Liver (tissue), 9 donors: Measurements from ENCODE around the gene CCDC178. TPM values are rescaled to one million over a fixed set of nuclear protein-coding genes. Genes with fewer than 3 reads are reported as not detected.

Source experiments
- DNase-seq: peaks from one replicate; pipeline ENCODE4 v3.0.0-alpha.2; 2017; ENCODE audit warnings: low spot score
- H3K27ac ChIP-seq, 2 donors: one replicate each; pipeline ENCODE4 v1.7.0; 2013; ENCODE audit warnings: inconsistent platforms in 2 of 2, low read length in 2 of 2, control low read depth in 1 of 2, low read depth in 1 of 2, mild to moderate bottlenecking in 1 of 2
- H3K27me3 ChIP-seq, 4 donors: one replicate each; pipeline versions ENCODE4 v1.6.1 to v1.7.0; 2013; ENCODE audit warnings: low read length in 3 of 4, inconsistent platforms in 1 of 4, mild to moderate bottlenecking in 1 of 4, moderate library complexity in 1 of 4; ENCODE audit not compliant: control insufficient read depth in 4 of 4, insufficient read depth in 4 of 4
- H3K36me3 ChIP-seq, 4 donors: one replicate each; pipeline versions ENCODE4 v1.6.1 to v1.7.0; 2013; ENCODE audit warnings: low read length in 3 of 4, mild to moderate bottlenecking in 3 of 4, low read depth in 1 of 4, moderate library complexity in 1 of 4; ENCODE audit not compliant: control insufficient read depth in 4 of 4, insufficient read depth in 3 of 4
- H3K4me1 ChIP-seq, 4 donors: one replicate each; pipeline versions ENCODE4 v1.6.1 to v1.7.0; 2013; ENCODE audit warnings: low read length in 3 of 4, mild to moderate bottlenecking in 3 of 4, moderate library complexity in 1 of 4; ENCODE audit not compliant: control insufficient read depth in 4 of 4, insufficient read depth in 4 of 4
- H3K4me3 ChIP-seq, 3 donors: one replicate each; pipeline versions ENCODE4 v1.6.1 to v1.7.0; 2013; ENCODE audit warnings: low read length in 3 of 3, control low read depth in 1 of 3, low read depth in 1 of 3, mild to moderate bottlenecking in 1 of 3
- H3K9ac ChIP-seq, 2 donors: one replicate each; pipeline ENCODE4 v1.7.0; 2013; ENCODE audit warnings: low read length in 2 of 2, mild to moderate bottlenecking in 2 of 2, moderate library complexity in 2 of 2, control low read depth in 1 of 2, low read depth in 1 of 2
- H3K9me3 ChIP-seq, 4 donors: one replicate each; pipeline versions ENCODE4 v1.6.1 to v1.7.0; 2013; ENCODE audit warnings: low read length in 3 of 4; ENCODE audit not compliant: control insufficient read depth in 4 of 4
- EGR1 ChIP-seq, 2 donors: IDR thresholded peaks; 2 replicates each; pipeline ENCODE4 v1.6.1; 2016 to 2018; ENCODE audit warnings: antibody characterized with exemption in 2 of 2, low read depth in 2 of 2
- FOXA1 ChIP-seq: IDR thresholded peaks from 2 replicates; pipeline ENCODE4 v1.6.1; 2016; ENCODE audit warnings: antibody characterized with exemption
- GABPA ChIP-seq, 2 donors: IDR thresholded peaks in 1 of 2; conservative IDR thresholded peaks in 1 of 2; 2 replicates each; pipeline ENCODE4 v1.6.1; 2016; ENCODE audit warnings: antibody characterized with exemption in 2 of 2, mild to moderate bottlenecking in 1 of 2, moderate library complexity in 1 of 2
- HNF4A ChIP-seq, 2 donors: conservative IDR thresholded peaks; 2 replicates each; pipeline ENCODE4 v1.6.1; 2016; ENCODE audit warnings: antibody characterized with exemption in 2 of 2, mild to moderate bottlenecking in 2 of 2
- HNF4G ChIP-seq: IDR thresholded peaks from 2 replicates; pipeline ENCODE4 v1.6.1; 2016; ENCODE audit warnings: antibody characterized with exemption
- JUND ChIP-seq, 2 donors: IDR thresholded peaks; 2 replicates each; pipeline ENCODE4 v1.6.1; 2016; ENCODE audit warnings: antibody characterized with exemption in 2 of 2
- NR2F2 ChIP-seq: IDR thresholded peaks from 2 replicates; pipeline ENCODE4 v1.6.1; 2016; ENCODE audit warnings: antibody characterized with exemption
- RXRA ChIP-seq, 2 donors: IDR thresholded peaks; 2 replicates each; pipeline ENCODE4 v1.6.1; 2017 to 2018; ENCODE audit warnings: antibody characterized with exemption in 2 of 2, mild to moderate bottlenecking in 1 of 2
- TAF1 ChIP-seq: conservative IDR thresholded peaks from 2 replicates; pipeline ENCODE4 v1.6.1; 2016; ENCODE audit warnings: antibody characterized with exemption, mild to moderate bottlenecking
- WGBS: extraction: QIAGEN DNeasy Blood & Tissue Kit; methylation state at CpG from one replicate; pipeline ENCODE4 v1.1.7; 2013; 5-methylcytosine and 5-hydroxymethylcytosine counted together
- polyA plus RNA-seq, 2 donors: library from polyadenylated mRNA; stranded (reverse) in 1 of 2; unstranded in 1 of 2; fragments of 200-250 nt in 1 of 2; fragments of >200 nt in 1 of 2; fragmentation: Nextera tagmentation in 1 of 2; extraction: Ambion mirVana in 1 of 2; gene quantifications; one replicate each; pipeline versions ENCODE4 v1.2.1 to v1.2.3, GENCODE V29; 2013 to 2015
- total RNA-seq, 2 donors: library from RNA; depleted of rRNA; stranded (reverse); fragments of >200 nt; gene quantifications; one replicate each; pipeline ENCODE4 v1.2.3, GENCODE V29; 2014
- TF ChIP-seq, protein P1 (sequence below): IDR thresholded peaks from 2 replicates; pipeline ENCODE4 v1.6.1; 2016; ENCODE audit warnings: antibody characterized with exemption
- TF ChIP-seq, protein P2 (sequence below): IDR thresholded peaks from 2 replicates; pipeline ENCODE4 v1.6.1; 2016; ENCODE audit warnings: antibody characterized with exemption
- TF ChIP-seq, protein P3 (sequence below): IDR thresholded peaks from 2 replicates; pipeline ENCODE4 v1.6.1; 2016; ENCODE audit warnings: antibody characterized with exemption, mild to moderate bottlenecking
- TF ChIP-seq, protein P4 (sequence below): fragments of 150-350 bp; IDR thresholded peaks from 2 replicates; pipeline ENCODE4 v1.5.1; 2017; ENCODE audit warnings: improper control_type of control experiment, low read depth, low read length; ENCODE audit not compliant: missing input control
- donor health status: healthy.
- donor health status: healthy.
- donor health status: healthy.
- donor health status: healthy.
- donor health status: healthy.

Gene CCDC178
- total and polyA plus RNA-seq, 4 donors = not detected

DNA sequence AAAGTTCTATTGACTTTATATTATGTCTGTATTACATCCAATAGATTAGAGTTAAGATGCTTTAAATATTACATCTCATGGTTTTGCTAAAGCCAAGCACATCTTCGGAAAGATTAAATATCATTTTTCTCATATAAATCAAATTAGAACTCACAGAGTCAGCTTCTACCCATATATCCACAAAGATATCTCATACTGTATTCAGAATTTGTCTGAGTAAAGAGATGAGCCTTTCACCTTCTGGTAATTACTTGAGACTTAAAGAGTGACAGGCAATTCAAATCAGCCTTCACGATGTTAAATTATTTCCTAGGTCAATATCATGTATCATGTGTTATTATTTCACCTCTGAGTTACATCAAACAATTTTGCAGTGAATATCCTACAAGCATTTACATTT lies 13.0 kb downstream of the CCDC178 start:
- Histone ChIP-seq H3K9me3 (no peaks in the 10 kb centered on the region), H3K4me1 (no peaks in the 10 kb centered on the region), H3K27ac (no peak overlapping the region), H3K36me3 (no peaks in the 10 kb centered on the region), H3K27me3 (no peaks in the 10 kb centered on the region), H3K9ac (no peak overlapping the region), H3K4me3 (no peak overlapping the region)
- no peak for DNase-seq
- TF ChIP-seq, protein P1, sequence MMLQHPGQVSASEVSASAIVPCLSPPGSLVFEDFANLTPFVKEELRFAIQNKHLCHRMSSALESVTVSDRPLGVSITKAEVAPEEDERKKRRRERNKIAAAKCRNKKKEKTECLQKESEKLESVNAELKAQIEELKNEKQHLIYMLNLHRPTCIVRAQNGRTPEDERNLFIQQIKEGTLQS = no peak
- TF ChIP-seq HNF4G = no peak
- no peak for TF ChIP-seq GABPA (IDR thresholded peaks at IDR 0.05 in 1 of 2, conservative IDR thresholded peaks at IDR 0.05 in 1 of 2)
- TF ChIP-seq, protein P2, sequence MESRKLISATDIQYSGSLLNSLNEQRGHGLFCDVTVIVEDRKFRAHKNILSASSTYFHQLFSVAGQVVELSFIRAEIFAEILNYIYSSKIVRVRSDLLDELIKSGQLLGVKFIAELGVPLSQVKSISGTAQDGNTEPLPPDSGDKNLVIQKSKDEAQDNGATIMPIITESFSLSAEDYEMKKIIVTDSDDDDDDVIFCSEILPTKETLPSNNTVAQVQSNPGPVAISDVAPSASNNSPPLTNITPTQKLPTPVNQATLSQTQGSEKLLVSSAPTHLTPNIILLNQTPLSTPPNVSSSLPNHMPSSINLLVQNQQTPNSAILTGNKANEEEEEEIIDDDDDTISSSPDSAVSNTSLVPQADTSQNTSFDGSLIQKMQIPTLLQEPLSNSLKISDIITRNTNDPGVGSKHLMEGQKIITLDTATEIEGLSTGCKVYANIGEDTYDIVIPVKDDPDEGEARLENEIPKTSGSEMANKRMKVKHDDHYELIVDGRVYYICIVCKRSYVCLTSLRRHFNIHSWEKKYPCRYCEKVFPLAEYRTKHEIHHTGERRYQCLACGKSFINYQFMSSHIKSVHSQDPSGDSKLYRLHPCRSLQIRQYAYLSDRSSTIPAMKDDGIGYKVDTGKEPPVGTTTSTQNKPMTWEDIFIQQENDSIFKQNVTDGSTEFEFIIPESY = no peak
- no peak for TF ChIP-seq NR2F2
- TF ChIP-seq, protein P3, sequence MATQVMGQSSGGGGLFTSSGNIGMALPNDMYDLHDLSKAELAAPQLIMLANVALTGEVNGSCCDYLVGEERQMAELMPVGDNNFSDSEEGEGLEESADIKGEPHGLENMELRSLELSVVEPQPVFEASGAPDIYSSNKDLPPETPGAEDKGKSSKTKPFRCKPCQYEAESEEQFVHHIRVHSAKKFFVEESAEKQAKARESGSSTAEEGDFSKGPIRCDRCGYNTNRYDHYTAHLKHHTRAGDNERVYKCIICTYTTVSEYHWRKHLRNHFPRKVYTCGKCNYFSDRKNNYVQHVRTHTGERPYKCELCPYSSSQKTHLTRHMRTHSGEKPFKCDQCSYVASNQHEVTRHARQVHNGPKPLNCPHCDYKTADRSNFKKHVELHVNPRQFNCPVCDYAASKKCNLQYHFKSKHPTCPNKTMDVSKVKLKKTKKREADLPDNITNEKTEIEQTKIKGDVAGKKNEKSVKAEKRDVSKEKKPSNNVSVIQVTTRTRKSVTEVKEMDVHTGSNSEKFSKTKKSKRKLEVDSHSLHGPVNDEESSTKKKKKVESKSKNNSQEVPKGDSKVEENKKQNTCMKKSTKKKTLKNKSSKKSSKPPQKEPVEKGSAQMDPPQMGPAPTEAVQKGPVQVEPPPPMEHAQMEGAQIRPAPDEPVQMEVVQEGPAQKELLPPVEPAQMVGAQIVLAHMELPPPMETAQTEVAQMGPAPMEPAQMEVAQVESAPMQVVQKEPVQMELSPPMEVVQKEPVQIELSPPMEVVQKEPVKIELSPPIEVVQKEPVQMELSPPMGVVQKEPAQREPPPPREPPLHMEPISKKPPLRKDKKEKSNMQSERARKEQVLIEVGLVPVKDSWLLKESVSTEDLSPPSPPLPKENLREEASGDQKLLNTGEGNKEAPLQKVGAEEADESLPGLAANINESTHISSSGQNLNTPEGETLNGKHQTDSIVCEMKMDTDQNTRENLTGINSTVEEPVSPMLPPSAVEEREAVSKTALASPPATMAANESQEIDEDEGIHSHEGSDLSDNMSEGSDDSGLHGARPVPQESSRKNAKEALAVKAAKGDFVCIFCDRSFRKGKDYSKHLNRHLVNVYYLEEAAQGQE = no peak
- no peak for TF ChIP-seq RXRA (IDR thresholded peaks at IDR 0.05)
- no peak for TF ChIP-seq HNF4A (conservative IDR thresholded peaks at IDR 0.05)
- TF ChIP-seq EGR1 (IDR thresholded peaks at IDR 0.05; ENCODE audit: low read depth in 2 of 2) = no peak
- TF ChIP-seq, protein P4, sequence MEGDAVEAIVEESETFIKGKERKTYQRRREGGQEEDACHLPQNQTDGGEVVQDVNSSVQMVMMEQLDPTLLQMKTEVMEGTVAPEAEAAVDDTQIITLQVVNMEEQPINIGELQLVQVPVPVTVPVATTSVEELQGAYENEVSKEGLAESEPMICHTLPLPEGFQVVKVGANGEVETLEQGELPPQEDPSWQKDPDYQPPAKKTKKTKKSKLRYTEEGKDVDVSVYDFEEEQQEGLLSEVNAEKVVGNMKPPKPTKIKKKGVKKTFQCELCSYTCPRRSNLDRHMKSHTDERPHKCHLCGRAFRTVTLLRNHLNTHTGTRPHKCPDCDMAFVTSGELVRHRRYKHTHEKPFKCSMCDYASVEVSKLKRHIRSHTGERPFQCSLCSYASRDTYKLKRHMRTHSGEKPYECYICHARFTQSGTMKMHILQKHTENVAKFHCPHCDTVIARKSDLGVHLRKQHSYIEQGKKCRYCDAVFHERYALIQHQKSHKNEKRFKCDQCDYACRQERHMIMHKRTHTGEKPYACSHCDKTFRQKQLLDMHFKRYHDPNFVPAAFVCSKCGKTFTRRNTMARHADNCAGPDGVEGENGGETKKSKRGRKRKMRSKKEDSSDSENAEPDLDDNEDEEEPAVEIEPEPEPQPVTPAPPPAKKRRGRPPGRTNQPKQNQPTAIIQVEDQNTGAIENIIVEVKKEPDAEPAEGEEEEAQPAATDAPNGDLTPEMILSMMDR = no peak
- TF ChIP-seq TAF1 = no peak
- TF ChIP-seq FOXA1 = no peak
- WGBS = 77% methylated on average over 2 of the region's 2 CpGs

DNA sequence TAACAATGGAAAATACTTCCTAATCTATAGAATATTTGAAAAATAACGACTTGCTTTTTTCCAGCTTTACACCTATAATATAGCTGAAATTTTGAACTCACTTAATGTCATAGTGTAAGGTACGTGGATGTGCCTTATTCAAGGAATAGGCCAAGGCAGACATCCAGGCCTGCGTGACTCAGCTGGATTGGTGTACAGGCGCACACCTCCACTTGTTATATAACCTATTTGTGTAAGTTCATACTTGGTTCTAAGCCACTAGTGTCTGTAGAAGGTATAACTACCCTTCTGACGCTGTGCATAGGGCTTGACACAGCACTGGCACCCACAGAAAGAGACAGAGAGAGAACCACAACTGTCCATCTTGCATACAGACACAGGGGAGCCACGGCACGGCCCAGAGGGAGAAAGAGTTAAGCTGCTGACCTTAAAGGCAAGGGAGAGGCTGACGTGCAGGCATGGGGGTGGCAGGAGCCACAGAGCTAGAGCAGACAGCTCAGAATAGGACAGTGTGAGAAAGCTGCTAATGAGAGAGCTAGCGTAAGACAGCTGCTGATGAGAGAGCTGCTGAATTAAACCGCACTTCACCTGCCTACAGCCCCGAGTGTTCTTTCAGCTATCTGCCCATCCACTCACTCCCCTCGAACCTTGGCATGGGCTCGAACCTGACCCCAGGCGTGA lies 16.1 kb downstream of the CCDC178 start:
- Histone ChIP-seq H3K27ac (no peak overlapping the region), H3K4me3 (no peak overlapping the region), H3K27me3 (no peaks in the 10 kb centered on the region), H3K9me3 (no peaks in the 10 kb centered on the region), H3K4me1 (no peaks in the 10 kb centered on the region), H3K36me3 (no peaks in the 10 kb centered on the region), H3K9ac (no peak overlapping the region)
- DNase-seq = no peak
- WGBS = 74% methylated on average over 14 of the region's 14 CpGs
- TF ChIP-seq HNF4A (conservative IDR thresholded peaks at IDR 0.05) (no peak), RXRA (IDR thresholded peaks at IDR 0.05) (no peak), FOXA1 (no peak), TAF1 (no peak), JUND (IDR thresholded peaks at IDR 0.05) (no peak), NR2F2 (no peak), GABPA (IDR thresholded peaks at IDR 0.05 in 1 of 2, conservative IDR thresholded peaks at IDR 0.05 in 1 of 2) (no peak)
- TF ChIP-seq, protein P3 = no peak
- TF ChIP-seq, protein P1 = no peak
- TF ChIP-seq, protein P2 = no peak
